A172 (cell line): Measurements from ENCODE around the gene KLF8. TPM values are rescaled to one million over a fixed set of nuclear protein-coding genes. Genes with fewer than 3 reads are reported as not detected.
"Not testable (repeated sequence)": the region's sequence is repeated elsewhere in the genome, so short reads cannot be mapped to it uniquely, and the experiment has no call there.

ENCODE experiments used
- DNase-seq: peaks from one replicate; pipeline ENCODE4 v3.0.0-alpha.2; 2015; ENCODE audit warnings: low spot score
- total RNA-seq: library from RNA; depleted of rRNA; stranded (reverse); fragments of >200 nt; shearing (Covaris generic); gene quantifications from 2 replicates; pipeline ENCODE4 v1.2.3, GENCODE V29; 2014; rRNA removed

KLF8 gene
- total RNA-seq: not detected in 2 replicates

GRCh38 chrX:56232221-56233082 lies at the start of gene KLF8:
TSS of gene KLF8 (plus strand) at chrX:56232356. CDS start at chrX:56233335, 979 bp downstream.
- no peak for DNase-seq

- DNase-seq: not testable (repeated sequence)
Measured at GRCh38 chrX:56206945-56207344, 25.2 kb upstream of the KLF8 start.

GRCh38 chrX:56211701-56212100 lies 20.5 kb upstream of the KLF8 start:
- DNase-seq: no peak

- DNase-seq: no peak
Measured at GRCh38 chrX:56216332-56216731, 15.8 kb upstream of the KLF8 start.

GRCh38 chrX:56219700-56220099 lies 12.5 kb upstream of the KLF8 start:
- no peak for DNase-seq

GRCh38 chrX:56221101-56221500 lies 11.1 kb upstream of the KLF8 start:
- DNase-seq: no peak

GRCh38 chrX:56222473-56223000 lies 9.6 kb upstream of the KLF8 start:
- DNase-seq: no peak

- DNase-seq: no peak
Measured at GRCh38 chrX:56226980-56227379, 5.2 kb upstream of the KLF8 start.

GRCh38 chrX:56228914-56229313 lies 3.2 kb upstream of the KLF8 start:
- no peak for DNase-seq

- no peak for DNase-seq
Measured at GRCh38 chrX:56231537-56232090, 542 bp upstream of the KLF8 start.

- DNase-seq: no peak
Measured at GRCh38 chrX:56233100-56233499, 944 bp downstream of the KLF8 start.

GRCh38 chrX:56233682-56234081 lies 1.5 kb downstream of the KLF8 start:
- no peak for DNase-seq

- peak; percentile 32 for DNase-seq
Measured at GRCh38 chrX:56248492-56248891, 16.3 kb downstream of the KLF8 start.

- no peak for DNase-seq
Measured at GRCh38 chrX:56253832-56254703, 21.9 kb downstream of the KLF8 start.

GRCh38 chrX:56268888-56269287 lies 36.7 kb downstream of the KLF8 start:
- DNase-seq: no peak

- DNase-seq: no peak
Measured at GRCh38 chrX:56278692-56279091, 46.5 kb downstream of the KLF8 start.

GRCh38 chrX:56279863-56280262 lies 47.7 kb downstream of the KLF8 start:
- DNase-seq: no peak

- DNase-seq: no peak
Measured at GRCh38 chrX:56281789-56282188, 49.6 kb downstream of the KLF8 start.

- no peak for DNase-seq
Measured at GRCh38 chrX:56284269-56284668, 52.1 kb downstream of the KLF8 start.

- no peak for DNase-seq
Measured at GRCh38 chrX:56288608-56289007, 56.5 kb downstream of the KLF8 start.

GRCh38 chrX:56289449-56289848 lies 57.3 kb downstream of the KLF8 start:
- no peak for DNase-seq

GRCh38 chrX:56308726-56309125 lies 76.6 kb downstream of the KLF8 start:
- DNase-seq: no peak
